Choroid plexus epithelial cell (primary cell): ENCODE data around the gene ABCG8.

ENCODE experiments used
- DNase-seq: peaks from one replicate; pipeline ENCODE4 v3.0.0-alpha.2; 2010; ENCODE audit warnings: low read depth
- H3K4me3 ChIP-seq: 2 replicates; pipeline ENCODE4 v1.5.1; 2011; ENCODE audit warnings: low read depth, mild to moderate bottlenecking, control low read depth, low read length, moderate library complexity
- CTCF ChIP-seq: conservative IDR thresholded peaks from 2 replicates; pipeline ENCODE4 v1.5.1; 2011; ENCODE audit warnings: low read depth, mild to moderate bottlenecking, control low read depth, inconsistent platforms, low read length, moderate library complexity

Gene ABCG8

GRCh38 chr2:43824512-43824911, 14.3 kb upstream of the ABCG8 start:
- DNase-seq, result no peak
- no peak for TF ChIP-seq CTCF
- no peak overlapping the region for H3K4me3 ChIP-seq

- no peak overlapping the region for H3K4me3 ChIP-seq
- no peak for DNase-seq
- no peak for TF ChIP-seq CTCF
Measured at GRCh38 chr2:43824951-43825493, 13.7 kb upstream of the ABCG8 start.

GRCh38 chr2:43825841-43826240, 12.9 kb upstream of the ABCG8 start:
- no peak for DNase-seq
- no peak for TF ChIP-seq CTCF
- no peak overlapping the region for H3K4me3 ChIP-seq

- DNase-seq, result no peak
- no peak overlapping the region for H3K4me3 ChIP-seq
Measured at GRCh38 chr2:43826305-43827250, 12.2 kb upstream of the ABCG8 start.

GRCh38 chr2:43831543-43832294, 7.1 kb upstream of the ABCG8 start:
- peak overlapping the region; percentile 42 for H3K4me3 ChIP-seq
- TF ChIP-seq CTCF, result no peak
- DNase-seq, result peak; percentile 6

More at GRCh38 chr2:43826305-43827250, 12.2 kb upstream of the ABCG8 start:
- TF ChIP-seq CTCF, result no peak

GRCh38 chr2:43832457-43832856, 6.3 kb upstream of the ABCG8 start:
- DNase-seq, result peak; percentile 35
- no peak for TF ChIP-seq CTCF
- no peak overlapping the region for H3K4me3 ChIP-seq
